HCT116 (cell line): ENCODE results near the gene SPDYE1.
"Not testable (repeated sequence)": the region's sequence is repeated elsewhere in the genome, so short reads cannot be mapped to it uniquely, and the experiment has no call there.

Experiments used
- EZH2 ChIP-seq: fragments of 200-600 bp; sonication (generic); IDR thresholded peaks from 2 replicates; pipeline ENCODE4 v1.6.1; 2017; ENCODE audit warnings: antibody characterized with exemption, mixed run types
- FOSL1 ChIP-seq: IDR thresholded peaks from 2 replicates; pipeline ENCODE4 v1.6.1; 2012; ENCODE audit warnings: low read depth
- POLR2A ChIP-seq: IDR thresholded peaks from 2 replicates; pipeline ENCODE4 v1.7.0; 2011; ENCODE audit warnings: borderline replicate concordance; ENCODE audit not compliant: insufficient read depth, insufficient read length; ENCODE audit errors: extremely low read depth

DNA sequence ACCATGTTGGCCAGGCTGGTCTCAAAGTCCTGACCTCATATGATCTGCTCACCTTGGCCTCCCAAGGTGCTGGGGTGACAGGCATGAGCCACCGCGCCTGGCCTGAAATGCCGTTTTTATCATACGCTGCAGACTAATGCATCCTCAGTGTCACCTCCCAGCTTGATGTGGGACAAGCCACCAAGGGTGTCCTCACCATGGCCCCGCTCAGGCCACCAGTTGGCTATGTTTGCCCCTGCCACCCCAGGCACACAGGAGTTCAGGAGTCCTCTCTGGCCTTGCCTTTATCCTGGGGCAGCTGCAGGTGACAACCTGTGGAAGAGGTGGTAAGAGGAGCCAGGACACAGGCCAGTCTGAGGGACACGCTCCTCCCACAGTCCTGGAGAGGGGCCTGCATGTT lies 3.0 kb upstream of the SPDYE1 start:
- not testable (repeated sequence) for TF ChIP-seq POLR2A, EZH2, FOSL1
